H1 (cell line): ENCODE results near the gene PKN3. TPM values are rescaled to one million over a fixed set of nuclear protein-coding genes. Genes with fewer than 3 reads are reported as not detected.

Source experiments
- CTCF ChIA-PET: fragments of 300-600 bp; sonication (Branson Sonifier 250); formaldehyde crosslinking; loops from one replicate; lab custom pipeline; 2021; ENCODE audit not compliant: partially characterized antibody; lab: Charles Lee
- POLR2A ChIA-PET: fragments of 300-600 bp; sonication (Branson Sonifier 250); formaldehyde crosslinking; loops from one replicate; lab custom pipeline; 2021; ENCODE audit warnings: inconsistent platforms; ENCODE audit not compliant: partially characterized antibody; lab: Charles Lee
- DNase-seq, 2 experiments: peaks; one replicate each; pipeline versions ENCODE4 v3.0.0 to v3.0.0-alpha.2; 2010 to 2022; ENCODE audit warnings: low spot score in 2 of 2, low read depth in 1 of 2, mixed read lengths in 1 of 2
- FAIRE-seq: peaks from 2 replicates; lab custom pipeline; 2011; peaks lifted over from hg19 to GRCh38; lab: Jason Lieb, UNC
- H2AFZ ChIP-seq: 2 replicates; pipeline ENCODE4 v1.8.1; 2012; ENCODE audit warnings: low read length, inconsistent platforms
- H2AK5ac ChIP-seq: 2 replicates; pipeline ENCODE4 v1.6.1; 2013; ENCODE audit warnings: low read depth, low read length
- H2BK120ac ChIP-seq: replicated peaks from 2 replicates; pipeline ENCODE3; 2013; ENCODE audit warnings: low read depth, low read length, inconsistent platforms
- H2BK12ac ChIP-seq: 2 replicates; pipeline ENCODE4 v1.6.1; 2013; ENCODE audit warnings: low read depth, low read length
- H2BK15ac ChIP-seq: 2 replicates; pipeline ENCODE4 v1.6.1; 2013; ENCODE audit warnings: low read length
- H2BK20ac ChIP-seq: 2 replicates; pipeline ENCODE4 v1.6.1; 2013; ENCODE audit warnings: low read length
- H2BK5ac ChIP-seq: 2 replicates; pipeline ENCODE4 v1.6.1; 2013; ENCODE audit warnings: low read depth, low read length
- H3K14ac ChIP-seq: 2 replicates; pipeline ENCODE4 v1.6.1; 2013; ENCODE audit warnings: inconsistent platforms; ENCODE audit not compliant: insufficient read length
- H3K18ac ChIP-seq: 2 replicates; pipeline ENCODE4 v1.6.1; 2013; ENCODE audit warnings: low read length; ENCODE audit errors: extremely low read depth
- H3K23ac ChIP-seq: 2 replicates; pipeline ENCODE4 v1.6.1; 2013; ENCODE audit warnings: inconsistent platforms; ENCODE audit not compliant: insufficient read length
- H3K23me2 ChIP-seq: 2 replicates; pipeline ENCODE4 v1.6.1; 2013; ENCODE audit warnings: low read depth, low read length
- H3K27ac ChIP-seq: 2 replicates; pipeline ENCODE4 v1.6.1; 2011; ENCODE audit warnings: low read depth, low read length, inconsistent platforms
- H3K27me3 ChIP-seq, 4 experiments: replicated peaks in 1 of 4; 1 replicate in 1 of 4; 2 replicates in 3 of 4; pipeline versions ENCODE4 v1.6.1 to v1.8.1; 2011 to 2013; ENCODE audit warnings: low read length in 3 of 4, mild to moderate bottlenecking in 3 of 4, inconsistent platforms in 2 of 4, mixed read lengths in 2 of 4, moderate library complexity in 1 of 4; ENCODE audit not compliant: control insufficient read depth in 3 of 4, insufficient read depth in 3 of 4; ENCODE audit errors: extremely low read depth in 1 of 4
- H3K36me3 ChIP-seq, 4 experiments: 2 replicates each; pipeline versions ENCODE4 v1.6.1 to v1.8.1; 2011 to 2013; ENCODE audit warnings: mild to moderate bottlenecking in 4 of 4, low read length in 3 of 4, moderate library complexity in 2 of 4, control low read depth in 1 of 4, inconsistent platforms in 1 of 4; ENCODE audit not compliant: insufficient read depth in 4 of 4, control insufficient read depth in 2 of 4
- H3K4ac ChIP-seq: replicated peaks from 2 replicates; pipeline ENCODE3; 2013; ENCODE audit warnings: low read length, low read depth, mixed read lengths, inconsistent platforms; ENCODE audit not compliant: insufficient read length
- H3K4me1 ChIP-seq, 4 experiments: replicated peaks in 1 of 4; 1 replicate in 1 of 4; 2 replicates in 3 of 4; pipeline versions ENCODE4 v1.6.1 to v1.8.1; 2011 to 2013; ENCODE audit warnings: low read length in 3 of 4, inconsistent platforms in 2 of 4, mixed read lengths in 1 of 4; ENCODE audit not compliant: insufficient read depth in 4 of 4, control insufficient read depth in 3 of 4
- H3K4me2 ChIP-seq, 2 experiments: 2 replicates each; pipeline versions ENCODE4 v1.6.1 to v1.8.1; 2011 to 2013; ENCODE audit warnings: low read depth in 2 of 2, low read length in 2 of 2, control low read depth in 1 of 2, inconsistent platforms in 1 of 2, mild to moderate bottlenecking in 1 of 2; ENCODE audit not compliant: insufficient read depth in 1 of 2
- H3K4me3 ChIP-seq, 4 experiments: fragments of 200-600, 300-600 bp in 1 of 4; sonication (generic), shearing (Covaris generic), sonication (Bioruptor Twin) in 1 of 4; 2 replicates each; pipeline versions ENCODE4 v1.5.1 to v1.8.1; 2011 to 2016; ENCODE audit warnings: low read length in 4 of 4, low read depth in 3 of 4, control low read depth in 2 of 4, inconsistent platforms in 2 of 4, mild to moderate bottlenecking in 2 of 4, mixed read lengths in 1 of 4, moderate library complexity in 1 of 4; ENCODE audit not compliant: insufficient read depth in 2 of 4; ENCODE audit errors: extremely low read depth in 1 of 4
- H3K56ac ChIP-seq: replicated peaks from 2 replicates; pipeline ENCODE3; 2013; ENCODE audit warnings: low read depth, mild to moderate bottlenecking, mixed read lengths, low read length, inconsistent platforms; ENCODE audit not compliant: insufficient read length
- H3K79me1 ChIP-seq: 2 replicates; pipeline ENCODE4 v1.6.1; 2013; ENCODE audit warnings: low read depth, low read length, control low read depth
- H3K79me2 ChIP-seq, 2 experiments: 2 replicates each; pipeline versions ENCODE4 v1.6.1 to v1.8.1; 2012 to 2013; ENCODE audit warnings: low read length in 2 of 2, mild to moderate bottlenecking in 2 of 2, inconsistent platforms in 1 of 2; ENCODE audit not compliant: insufficient read depth in 2 of 2, control insufficient read depth in 1 of 2
- H3K9ac ChIP-seq, 4 experiments: replicated peaks in 1 of 4; 1 replicate in 1 of 4; 2 replicates in 3 of 4; pipeline versions ENCODE4 v1.6.1 to v1.8.1; 2011 to 2013; ENCODE audit warnings: low read depth in 3 of 4, low read length in 3 of 4, control low read depth in 2 of 4, mild to moderate bottlenecking in 2 of 4, moderate library complexity in 2 of 4, inconsistent platforms in 1 of 4; ENCODE audit errors: extremely low read depth in 1 of 4
- H3K9me3 ChIP-seq, 2 experiments: 2 replicates each; pipeline versions ENCODE4 v1.6.1 to v1.8.1; 2012 to 2013; ENCODE audit warnings: mild to moderate bottlenecking in 2 of 2, moderate library complexity in 2 of 2, control low read depth in 1 of 2, inconsistent platforms in 1 of 2, low read depth in 1 of 2, low read length in 1 of 2, mixed read lengths in 1 of 2; ENCODE audit not compliant: insufficient read depth in 2 of 2
- H4K20me1 ChIP-seq, 2 experiments: replicated peaks in 1 of 2; 2 replicates each; pipeline versions ENCODE3 to v1.8.1; 2011 to 2013; ENCODE audit warnings: inconsistent platforms in 2 of 2, low read length in 2 of 2, mild to moderate bottlenecking in 1 of 2; ENCODE audit not compliant: insufficient read depth in 2 of 2, control insufficient read depth in 1 of 2
- H4K5ac ChIP-seq: 2 replicates; pipeline ENCODE4 v1.6.1; 2013; ENCODE audit warnings: low read length, low read depth, mixed read lengths, inconsistent platforms; ENCODE audit not compliant: insufficient read length
- H4K8ac ChIP-seq: 2 replicates; pipeline ENCODE4 v1.8.0; 2013; ENCODE audit warnings: mild to moderate bottlenecking, moderate library complexity, low read length, inconsistent platforms; ENCODE audit not compliant: insufficient read depth; ENCODE audit errors: extremely low read depth
- H4K91ac ChIP-seq: replicated peaks from 2 replicates; pipeline ENCODE3; 2013; ENCODE audit warnings: low read length, mixed read lengths, inconsistent platforms; ENCODE audit not compliant: insufficient read length
- EP300 ChIP-seq, 2 experiments: IDR thresholded peaks; 1 replicate in 1 of 2; 2 replicates in 1 of 2; pipeline ENCODE4 v1.6.1; 2011 to 2012; ENCODE audit warnings: low read depth in 2 of 2, low read length in 2 of 2, mild to moderate bottlenecking in 2 of 2, borderline replicate concordance in 1 of 2, inconsistent platforms in 1 of 2, moderate library complexity in 1 of 2
- GTF2F1 ChIP-seq: IDR thresholded peaks from 2 replicates; pipeline ENCODE4 v1.6.1; 2012; ENCODE audit warnings: low read depth, low read length, improper control_type of control experiment, borderline replicate concordance
- POLR2AphosphoS5 ChIP-seq: IDR thresholded peaks from 2 replicates; pipeline ENCODE4 v1.6.1; 2011; ENCODE audit warnings: low read depth, low read length
- RXRA ChIP-seq: IDR thresholded peaks from 2 replicates; pipeline ENCODE4 v1.6.1; 2011; ENCODE audit warnings: low read depth, mild to moderate bottlenecking, low read length, moderate library complexity; ENCODE audit not compliant: insufficient read depth
- TCF12 ChIP-seq: IDR thresholded peaks from 2 replicates; pipeline ENCODE4 v1.6.1; 2011; ENCODE audit warnings: low read depth, mild to moderate bottlenecking, low read length
- WGBS, 2 experiments: shearing (Covaris generic) in 1 of 2; methylation state at CpG; one replicate each; pipeline versions ENCODE4 v1.1.6 to v1.1.7; 2013 to 2015; ENCODE audit warnings: low lambda C conversion rate in 2 of 2, mixed read lengths in 2 of 2, inconsistent platforms in 1 of 2, low coverage in 1 of 2, missing lambda C conversion rate in 1 of 2; ENCODE audit not compliant: insufficient replicate concordance in 2 of 2, insufficient coverage in 1 of 2, insufficient read length in 1 of 2; ENCODE audit errors: extremely low coverage in 1 of 2, missing lambda C conversion rate in 1 of 2; 5-methylcytosine and 5-hydroxymethylcytosine counted together
- long read RNA-seq, 2 experiments: library from RNA in 1 of 2; library from capped mRNA in 1 of 2; stranded (forward); transcript quantifications; one replicate each; pipeline ENCODE4 v2.0.0, GENCODE V29; 2021; ENCODE audit warnings: inconsistent platforms in 1 of 2
- polyA minus RNA-seq, 3 experiments: library from RNA; depleted of rRNA, polyadenylated mRNA; stranded (reverse); fragments of >200 nt; gene quantifications; 1 replicate in 2 of 3; 2 replicates in 1 of 3; pipeline ENCODE4 v1.2.3, GENCODE V29; 2011
- polyA plus RNA-seq, 7 experiments: library from polyadenylated mRNA; depleted of rRNA in 3 of 7; stranded (reverse) in 5 of 7; unstranded in 2 of 7; fragments of >200 nt in 5 of 7; fragments of 200-250 nt in 2 of 7; gene quantifications; 1 replicate in 5 of 7; 2 replicates in 1 of 7; 4 replicates in 1 of 7; pipeline versions ENCODE4 v1.2.1 to v1.2.3, GENCODE V29; 2011 to 2013; ENCODE audit warnings: missing spikeins in 2 of 7, mixed read lengths in 2 of 7
- total RNA-seq: library from RNA; stranded (reverse); fragmentation: NEBNext Ultra II Directional; extraction: Animal tissue kit (Norgen Biotek cat#: 25700); gene quantifications from 2 replicates; pipeline ENCODE4 v1.2.1, GENCODE V29; 2021

PKN3 gene
- total RNA-seq (15.2 and 16.3 TPM in 2 replicates), polyA plus RNA-seq (2011; rRNA removed) (15.7 and 24.4 TPM in 2 replicates), polyA minus RNA-seq (2011; rRNA and poly(A)+ RNA removed) (7.2 and 10.8 TPM in 2 replicates)
- 20.7 TPM for polyA plus RNA-seq (2011; cell fraction: cytosol; rRNA removed)
- polyA plus RNA-seq (2011; cell fraction: nucleus; rRNA removed), result 49.0 TPM
- polyA plus RNA-seq (2012, experiment 1 of 2), result 12.4 to 21.9 TPM (median 18.9 TPM) in 4 replicates
- 16.2 TPM for polyA plus RNA-seq (2012, experiment 2 of 2)
- polyA plus RNA-seq (2013, experiment 1 of 2), result 11.3 TPM
- 11.3 TPM for polyA plus RNA-seq (2013, experiment 2 of 2)
- 15.9 TPM for polyA minus RNA-seq (2011; cell fraction: cytosol; rRNA and poly(A)+ RNA removed)
- polyA minus RNA-seq (2011; cell fraction: nucleus; rRNA and poly(A)+ RNA removed), result 11.0 TPM
- long read RNA-seq, experiment 1, partial matches to known transcripts, result 7 of 11 reads
- long read RNA-seq, experiment 1, other reads (novel, unspliced or antisense), result 3 of 11 reads
- long read RNA-seq, experiment 2, result 0 reads

GRCh38 chr9:128702445-128702948 lies at the start of gene PKN3:
Gene PKN3, plus strand, starts transcription at chr9:128702503. Its CDS starts 413 bp downstream, at chr9:128702916.
- Histone ChIP-seq H3K27ac (no peak within 1 kb of the TSS; the same call in 1 of the 2 replicates), H4K91ac (no peak within 1 kb of the TSS), H3K79me1 (no peaks in the 10 kb centered on the region), H3K9me3 (no peaks in the 10 kb centered on the region), H3K9ac (peak within 1 kb of the TSS in 3 of 4 experiments; percentile 29 to 81 (median 46); a peak in 6 of 7 replicates), H3K56ac (peak within 1 kb of the TSS; percentile 87), H3K4me2 (peak within 1 kb of the TSS; percentile 72 to 75), H2BK5ac (no peak within 1 kb of the TSS), H2BK120ac (no peak within 1 kb of the TSS), H3K27me3 (no peaks in the 10 kb centered on the region), H3K23ac (no peak within 1 kb of the TSS), H3K14ac (no peak within 1 kb of the TSS), H3K4me3 (peak within 1 kb of the TSS; percentile 51 to 75 (median 65)), H3K23me2 (peaks cover 7% of the 10 kb centered on the region; the same call in 1 of the 2 replicates), H2BK12ac (peak within 1 kb of the TSS; percentile 68; the same call in 1 of the 2 replicates), H2AK5ac (peak within 1 kb of the TSS; percentile 88; the same call in 1 of the 2 replicates), H4K5ac (peak within 1 kb of the TSS; percentile 63), H4K20me1 (peaks cover 2 to 4% of the 10 kb centered on the region in 2 experiments), H3K79me2 (no peaks in the 10 kb centered on the region), H2BK20ac (no peak within 1 kb of the TSS), H3K4me1 (peaks cover 0 to 4% (median 2%) of the 10 kb centered on the region in 4 experiments; a peak in 3 of 7 replicates), H3K18ac (peak within 1 kb of the TSS; percentile 78), H4K8ac (peak within 1 kb of the TSS; percentile 91; the same call in 1 of the 2 replicates), H2BK15ac (no peak within 1 kb of the TSS), H2AFZ (peak within 1 kb of the TSS; percentile 24; the same call in 1 of the 2 replicates), H3K36me3 (peaks cover 0 to 5% (median 0%) of the 10 kb centered on the region in 4 experiments; a peak in 2 of 8 replicates), H3K4ac (peak within 1 kb of the TSS; percentile 32)
- DNase-seq (peak; percentile 61 to 99), FAIRE-seq (no peak)
- ChIA-PET POLR2A (interaction anchor here (0.6 to 46.1 kb wide), 8 partner anchors 8 to 189 kb away, joined by 3 to 1197 read pairs (median 4); partner anchors contain the start of genes DYNC2I2, SET and ZDHHC12), CTCF (interaction anchor here (0.6 to 1.4 kb wide), 14 partner anchors 11 to 117 kb away, joined by 3 to 13 read pairs (median 3); no protein-coding TSS in a partner anchor)
- WGBS, 2 experiments, result 0% methylated on average over 4 of the region's 65 CpGs; no CpG with 5 or more reads in 1 of the 2 experiments
- TF ChIP-seq POLR2AphosphoS5 (no peak), EP300 (IDR thresholded peaks at IDR 0.05; ENCODE audit: borderline replicate concordance in 1 of 2, low read depth in 2 of 2, low read length in 2 of 2) (0 out of 3 replicates have a peak, but pooled peaks of 1 of the 2 experiments have one; percentile 20), TCF12 (no peak), GTF2F1 (no peak; the same call in 1 of the 2 replicates), RXRA (no peak)
